Neural cell (in vitro differentiated cells): ENCODE results near the gene TMEM107.

Source experiments
- CTCF ChIP-seq: fragments of 450-650 bp; IDR thresholded peaks from 2 replicates; pipeline ENCODE4 v1.5.1; 2014; ENCODE audit warnings: antibody characterized with exemption, mild to moderate bottlenecking, moderate library complexity; ENCODE audit not compliant: poor library complexity, severe bottlenecking
- EP300 ChIP-seq: fragments of 450-650 bp; conservative IDR thresholded peaks from 2 replicates; pipeline ENCODE4 v1.6.1; 2014; ENCODE audit warnings: antibody characterized with exemption, mild to moderate bottlenecking, moderate library complexity; ENCODE audit not compliant: poor library complexity, severe bottlenecking
- EZH2 ChIP-seq: fragments of 200-600, 300-800 bp; shearing (Covaris generic), sonication (generic); IDR thresholded peaks from 2 replicates; pipeline ENCODE4 v1.6.1; 2014; ENCODE audit warnings: antibody characterized with exemption, low read length, borderline replicate concordance, mild to moderate bottlenecking; ENCODE audit not compliant: insufficient read depth, poor library complexity, severe bottlenecking
- MXI1 ChIP-seq: fragments of 450-650 bp; conservative IDR thresholded peaks from 2 replicates; pipeline ENCODE4 v1.6.1; 2014; ENCODE audit warnings: antibody characterized with exemption, mild to moderate bottlenecking; ENCODE audit not compliant: poor library complexity, severe bottlenecking
- POLR2AphosphoS5 ChIP-seq: IDR thresholded peaks from 2 replicates; pipeline ENCODE4 v1.6.1; 2012
- RAD21 ChIP-seq: fragments of 450-650 bp; conservative IDR thresholded peaks from 2 replicates; pipeline ENCODE4 v1.6.1; 2014; ENCODE audit warnings: antibody characterized with exemption, mild to moderate bottlenecking, moderate library complexity
- SMC3 ChIP-seq: fragments of 450-650 bp; conservative IDR thresholded peaks from 2 replicates; pipeline ENCODE4 v1.6.1; 2014; ENCODE audit warnings: antibody characterized with exemption, mild to moderate bottlenecking, moderate library complexity; ENCODE audit not compliant: poor library complexity
- TAF1 ChIP-seq: IDR thresholded peaks from 2 replicates; pipeline ENCODE4 v1.6.1; 2012; ENCODE audit warnings: low read depth
- TF ChIP-seq, protein P1 (sequence below): IDR thresholded peaks from 2 replicates; pipeline ENCODE4 v1.6.1; 2012; ENCODE audit warnings: borderline replicate concordance

GRCh38 chr17:8185582-8186445 lies 9.6 kb upstream of the TMEM107 start:
- TF ChIP-seq CTCF = no peak
- peak; percentile 55 for TF ChIP-seq POLR2AphosphoS5
- TF ChIP-seq, protein P1, sequence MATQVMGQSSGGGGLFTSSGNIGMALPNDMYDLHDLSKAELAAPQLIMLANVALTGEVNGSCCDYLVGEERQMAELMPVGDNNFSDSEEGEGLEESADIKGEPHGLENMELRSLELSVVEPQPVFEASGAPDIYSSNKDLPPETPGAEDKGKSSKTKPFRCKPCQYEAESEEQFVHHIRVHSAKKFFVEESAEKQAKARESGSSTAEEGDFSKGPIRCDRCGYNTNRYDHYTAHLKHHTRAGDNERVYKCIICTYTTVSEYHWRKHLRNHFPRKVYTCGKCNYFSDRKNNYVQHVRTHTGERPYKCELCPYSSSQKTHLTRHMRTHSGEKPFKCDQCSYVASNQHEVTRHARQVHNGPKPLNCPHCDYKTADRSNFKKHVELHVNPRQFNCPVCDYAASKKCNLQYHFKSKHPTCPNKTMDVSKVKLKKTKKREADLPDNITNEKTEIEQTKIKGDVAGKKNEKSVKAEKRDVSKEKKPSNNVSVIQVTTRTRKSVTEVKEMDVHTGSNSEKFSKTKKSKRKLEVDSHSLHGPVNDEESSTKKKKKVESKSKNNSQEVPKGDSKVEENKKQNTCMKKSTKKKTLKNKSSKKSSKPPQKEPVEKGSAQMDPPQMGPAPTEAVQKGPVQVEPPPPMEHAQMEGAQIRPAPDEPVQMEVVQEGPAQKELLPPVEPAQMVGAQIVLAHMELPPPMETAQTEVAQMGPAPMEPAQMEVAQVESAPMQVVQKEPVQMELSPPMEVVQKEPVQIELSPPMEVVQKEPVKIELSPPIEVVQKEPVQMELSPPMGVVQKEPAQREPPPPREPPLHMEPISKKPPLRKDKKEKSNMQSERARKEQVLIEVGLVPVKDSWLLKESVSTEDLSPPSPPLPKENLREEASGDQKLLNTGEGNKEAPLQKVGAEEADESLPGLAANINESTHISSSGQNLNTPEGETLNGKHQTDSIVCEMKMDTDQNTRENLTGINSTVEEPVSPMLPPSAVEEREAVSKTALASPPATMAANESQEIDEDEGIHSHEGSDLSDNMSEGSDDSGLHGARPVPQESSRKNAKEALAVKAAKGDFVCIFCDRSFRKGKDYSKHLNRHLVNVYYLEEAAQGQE = no peak
- TF ChIP-seq EP300 = no peak
- TF ChIP-seq EZH2 = no peak
- no peak for TF ChIP-seq TAF1
- peak; percentile 56 for TF ChIP-seq MXI1
- no peak for TF ChIP-seq SMC3
- no peak for TF ChIP-seq RAD21
